ENCODE results near the gene EFNA5. TPM values are rescaled to one million over a fixed set of nuclear protein-coding genes. Genes with fewer than 3 reads are reported as not detected.

Gene EFNA5
- polyA plus RNA-seq, 1 donor, result 6.1 TPM

GRCh38 chr5:107651325-107651724 is 19.4 kb downstream of the EFNA5 start:
- Histone ChIP-seq H3K36me3 (ENCODE audit: control insufficient read depth, insufficient read depth, low read length) (no peaks in the 10 kb centered on the region), H3K27ac (ENCODE audit: low read length) (no peak overlapping the region), H3K4me1 (ENCODE audit: control insufficient read depth, insufficient read depth, low read length) (no peaks in the 10 kb centered on the region), H3K4me3 (ENCODE audit: low read length) (no peak overlapping the region), H3K27me3 (ENCODE audit: control insufficient read depth, insufficient read depth, low read length) (no peaks in the 10 kb centered on the region), H3K9me3 (ENCODE audit: control insufficient read depth, low read depth, low read length) (no peaks in the 10 kb centered on the region)
- DNase-seq, result no peak
- 100% methylated on average over 2 of the region's 6 CpGs for WGBS (ENCODE audit: insufficient coverage, low lambda C conversion rate)

- H3K27ac ChIP-seq (ENCODE audit: low read length), result no peak overlapping the region
Measured at GRCh38 chr5:107646418-107646817, 24.3 kb downstream of the EFNA5 start.

GRCh38 chr5:107640568-107640967 is 30.2 kb downstream of the EFNA5 start:
- Histone ChIP-seq H3K9me3 (ENCODE audit: control insufficient read depth, low read depth, low read length) (no peaks in the 10 kb centered on the region), H3K27me3 (ENCODE audit: control insufficient read depth, insufficient read depth, low read length) (no peaks in the 10 kb centered on the region), H3K4me3 (ENCODE audit: low read length) (no peak overlapping the region), H3K4me1 (ENCODE audit: control insufficient read depth, insufficient read depth, low read length) (no peaks in the 10 kb centered on the region), H3K27ac (ENCODE audit: low read length) (no peak overlapping the region), H3K36me3 (ENCODE audit: control insufficient read depth, insufficient read depth, low read length) (no peaks in the 10 kb centered on the region)
- 83% methylated on average over 1 of the region's 3 CpGs for WGBS (ENCODE audit: insufficient coverage, low lambda C conversion rate)
- no peak for DNase-seq

More at GRCh38 chr5:107646418-107646817, 24.3 kb downstream of the EFNA5 start:
- no peaks in the 10 kb centered on the region for H3K27me3 ChIP-seq (ENCODE audit: control insufficient read depth, insufficient read depth, low read length)
- no peaks in the 10 kb centered on the region for H3K4me1 ChIP-seq (ENCODE audit: control insufficient read depth, insufficient read depth, low read length)
- no peak for DNase-seq
- no peaks in the 10 kb centered on the region for H3K9me3 ChIP-seq (ENCODE audit: control insufficient read depth, low read depth, low read length)
- H3K36me3 ChIP-seq (ENCODE audit: control insufficient read depth, insufficient read depth, low read length), result no peaks in the 10 kb centered on the region
- H3K4me3 ChIP-seq (ENCODE audit: low read length), result no peak overlapping the region

GRCh38 chr5:107639990-107640389 is 30.7 kb downstream of the EFNA5 start:
- Histone ChIP-seq H3K27ac (ENCODE audit: low read length) (no peak overlapping the region), H3K36me3 (ENCODE audit: control insufficient read depth, insufficient read depth, low read length) (no peaks in the 10 kb centered on the region), H3K9me3 (ENCODE audit: control insufficient read depth, low read depth, low read length) (no peaks in the 10 kb centered on the region), H3K4me3 (ENCODE audit: low read length) (no peak overlapping the region), H3K4me1 (ENCODE audit: control insufficient read depth, insufficient read depth, low read length) (no peaks in the 10 kb centered on the region), H3K27me3 (ENCODE audit: control insufficient read depth, insufficient read depth, low read length) (no peaks in the 10 kb centered on the region)
- WGBS (ENCODE audit: insufficient coverage, low lambda C conversion rate), result 100% methylated on average over 1 of the region's 3 CpGs
- DNase-seq, result no peak

- Histone ChIP-seq H3K27me3 (ENCODE audit: control insufficient read depth, insufficient read depth, low read length) (no peaks in the 10 kb centered on the region), H3K4me1 (ENCODE audit: control insufficient read depth, insufficient read depth, low read length) (no peaks in the 10 kb centered on the region), H3K27ac (ENCODE audit: low read length) (no peak overlapping the region), H3K4me3 (ENCODE audit: low read length) (no peak overlapping the region), H3K9me3 (ENCODE audit: control insufficient read depth, low read depth, low read length) (no peaks in the 10 kb centered on the region), H3K36me3 (ENCODE audit: control insufficient read depth, insufficient read depth, low read length) (no peaks in the 10 kb centered on the region)
- peak in 1 of 2 donors; percentile 12 for DNase-seq
- no CpG with 5 or more reads among the region's 3 CpGs for WGBS (ENCODE audit: insufficient coverage, low lambda C conversion rate)
Measured at GRCh38 chr5:107636555-107636954, 34.2 kb downstream of the EFNA5 start.

GRCh38 chr5:107636068-107636467 is 34.7 kb downstream of the EFNA5 start:
- no peak overlapping the region for H3K27ac ChIP-seq (ENCODE audit: low read length)
- WGBS (ENCODE audit: insufficient coverage, low lambda C conversion rate), result 100% methylated on average over 1 of the region's 4 CpGs

GRCh38 chr5:107634981-107635848 is 35.5 kb downstream of the EFNA5 start:
- H3K9me3 ChIP-seq (ENCODE audit: control insufficient read depth, low read depth, low read length), result no peaks in the 10 kb centered on the region
- no peaks in the 10 kb centered on the region for H3K27me3 ChIP-seq (ENCODE audit: control insufficient read depth, insufficient read depth, low read length)
- H3K36me3 ChIP-seq (ENCODE audit: control insufficient read depth, insufficient read depth, low read length), result no peaks in the 10 kb centered on the region
- 100% methylated on average over 4 of the region's 7 CpGs for WGBS (ENCODE audit: insufficient coverage, low lambda C conversion rate)
- H3K4me3 ChIP-seq (ENCODE audit: low read length), result no peak overlapping the region
- H3K27ac ChIP-seq (ENCODE audit: low read length), result no peak overlapping the region
- DNase-seq, result no peak
- H3K4me1 ChIP-seq (ENCODE audit: control insufficient read depth, insufficient read depth, low read length), result no peaks in the 10 kb centered on the region

More at GRCh38 chr5:107636068-107636467, 34.7 kb downstream of the EFNA5 start:
- Histone ChIP-seq H3K9me3 (ENCODE audit: control insufficient read depth, low read depth, low read length) (no peaks in the 10 kb centered on the region), H3K4me3 (ENCODE audit: low read length) (no peak overlapping the region), H3K4me1 (ENCODE audit: control insufficient read depth, insufficient read depth, low read length) (no peaks in the 10 kb centered on the region), H3K36me3 (ENCODE audit: control insufficient read depth, insufficient read depth, low read length) (no peaks in the 10 kb centered on the region), H3K27me3 (ENCODE audit: control insufficient read depth, insufficient read depth, low read length) (no peaks in the 10 kb centered on the region)
- DNase-seq, result no peak

- Histone ChIP-seq H3K4me1 (ENCODE audit: control insufficient read depth, insufficient read depth, low read length) (no peaks in the 10 kb centered on the region), H3K36me3 (ENCODE audit: control insufficient read depth, insufficient read depth, low read length) (no peaks in the 10 kb centered on the region), H3K27me3 (ENCODE audit: control insufficient read depth, insufficient read depth, low read length) (no peaks in the 10 kb centered on the region), H3K4me3 (ENCODE audit: low read length) (no peak overlapping the region), H3K9me3 (ENCODE audit: control insufficient read depth, low read depth, low read length) (no peaks in the 10 kb centered on the region), H3K27ac (ENCODE audit: low read length) (no peak overlapping the region)
- no peak for DNase-seq
- no CpG with 5 or more reads among the region's 11 CpGs for WGBS (ENCODE audit: insufficient coverage, low lambda C conversion rate)
Measured at GRCh38 chr5:107633171-107633901, 37.4 kb downstream of the EFNA5 start.

- Histone ChIP-seq H3K36me3 (ENCODE audit: control insufficient read depth, insufficient read depth, low read length) (no peaks in the 10 kb centered on the region), H3K4me1 (ENCODE audit: control insufficient read depth, insufficient read depth, low read length) (no peaks in the 10 kb centered on the region), H3K9me3 (ENCODE audit: control insufficient read depth, low read depth, low read length) (no peaks in the 10 kb centered on the region), H3K27me3 (ENCODE audit: control insufficient read depth, insufficient read depth, low read length) (no peaks in the 10 kb centered on the region), H3K4me3 (ENCODE audit: low read length) (no peak overlapping the region), H3K27ac (ENCODE audit: low read length) (no peak overlapping the region)
- DNase-seq, result no peak
- WGBS (ENCODE audit: insufficient coverage, low lambda C conversion rate), result 97% methylated on average over 2 of the region's 4 CpGs
Measured at GRCh38 chr5:107631805-107632362, 38.9 kb downstream of the EFNA5 start.

- no CpG with 5 or more reads among the region's 2 CpGs for WGBS (ENCODE audit: insufficient coverage, low lambda C conversion rate)
- H3K27ac ChIP-seq (ENCODE audit: low read length), result no peak overlapping the region
- H3K4me3 ChIP-seq (ENCODE audit: low read length), result no peak overlapping the region
- no peaks in the 10 kb centered on the region for H3K27me3 ChIP-seq (ENCODE audit: control insufficient read depth, insufficient read depth, low read length)
- no peaks in the 10 kb centered on the region for H3K36me3 ChIP-seq (ENCODE audit: control insufficient read depth, insufficient read depth, low read length)
- peak in 1 of 2 donors; percentile 4 for DNase-seq
- no peaks in the 10 kb centered on the region for H3K4me1 ChIP-seq (ENCODE audit: control insufficient read depth, insufficient read depth, low read length)
- H3K9me3 ChIP-seq (ENCODE audit: control insufficient read depth, low read depth, low read length), result no peaks in the 10 kb centered on the region
Measured at GRCh38 chr5:107630184-107630583, 40.6 kb downstream of the EFNA5 start.
